Measurements from ENCODE around the gene SEMA5A.

DNA sequence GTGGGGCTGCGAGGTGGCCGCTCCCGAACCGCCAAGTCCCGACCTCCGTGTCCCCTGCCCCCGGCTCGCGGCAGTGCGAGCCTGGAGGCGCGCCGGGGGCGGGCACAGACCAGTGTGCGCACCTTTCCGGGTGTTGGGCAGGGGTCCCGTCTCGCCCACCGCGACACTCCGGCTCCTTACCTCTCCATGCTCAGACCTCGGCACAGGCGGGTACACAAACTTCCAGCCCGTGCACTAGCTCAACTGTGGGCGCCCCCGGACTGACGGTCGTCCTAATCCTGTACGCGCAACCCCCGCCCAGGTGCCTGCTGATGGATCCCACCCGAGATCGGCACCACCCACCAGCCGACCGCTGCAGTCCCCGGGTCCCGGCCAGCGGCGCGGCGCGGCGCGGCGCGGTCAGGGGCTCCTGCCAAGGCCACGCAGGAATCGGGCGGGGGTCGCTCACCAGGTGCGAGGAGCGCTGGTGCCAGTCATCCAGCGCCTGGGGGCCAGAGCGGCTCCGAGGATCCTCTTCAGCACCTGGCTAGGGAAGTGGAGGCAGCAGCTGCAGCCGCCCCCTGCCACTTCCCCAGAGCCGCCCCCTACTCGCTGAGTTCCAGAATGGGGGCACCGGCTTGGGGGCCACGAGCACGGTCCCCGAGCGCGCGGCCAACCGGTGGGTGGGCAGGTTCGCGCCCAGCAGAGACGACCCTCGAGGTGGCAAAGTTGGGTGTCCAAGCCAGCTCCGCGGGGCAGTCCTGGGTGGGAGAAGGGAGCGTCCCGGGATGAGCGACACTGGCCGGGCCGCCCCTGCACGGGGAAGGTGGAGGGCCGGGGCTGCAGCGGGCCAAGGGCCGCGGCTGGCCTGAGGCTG, 511 bp downstream of the SEMA5A start:
- no peak for TF ChIP-seq POLR2AphosphoS5 (IDR thresholded peaks at IDR 0.05; ENCODE audit: low read depth, low read length)
- no peak for TF ChIP-seq POLR2A (IDR thresholded peaks at IDR 0.05; ENCODE audit: low read depth, low read length)

Measured in GM12892 (cell line).